Activated T-cell treated with anti-CD3 and anti-CD28 coated beads, Interleukin-2, amount 50 U/mL, for 72 hours (primary cell): ENCODE data around the gene TBC1D3E. TPM values are rescaled to one million over a fixed set of nuclear protein-coding genes. Genes with fewer than 3 reads are reported as not detected.
"Not testable (repeated sequence)": the region's sequence is repeated elsewhere in the genome, so short reads cannot be mapped to it uniquely, and the experiment has no call there.

ENCODE experiments used
- ATAC-seq, 2 donors: fragments of 150-1000 bp; cut with Tn5 transposase; replicated peaks in 1 of 2; 2 replicates each; pipeline ENCODE4 v1.10.0; 2021; ENCODE audit warnings: moderate library complexity in 2 of 2, mild to moderate bottlenecking in 1 of 2
- DNase-seq, 2 donors: peaks; one replicate each; pipeline ENCODE4 v3.0.0; 2021 to 2022; ENCODE audit warnings: mixed read lengths in 1 of 2
- H3K27ac Mint-ChIP-seq: one replicate; pipeline ENCODE4 v1.8.0; 2022; ENCODE audit warnings: mild to moderate bottlenecking, moderate library complexity, mixed read lengths
- H3K27me3 Mint-ChIP-seq: one replicate; pipeline ENCODE4 v1.8.0; 2022; ENCODE audit warnings: low read depth, mixed read lengths
- H3K36me3 Mint-ChIP-seq, 2 donors: one replicate each; pipeline ENCODE4 v1.8.0; 2022; ENCODE audit warnings: mixed read lengths in 2 of 2, mild to moderate bottlenecking in 1 of 2; ENCODE audit not compliant: insufficient read depth in 2 of 2
- H3K4me1 Mint-ChIP-seq: one replicate; pipeline ENCODE4 v1.8.0; 2022; ENCODE audit warnings: low read depth, mixed read lengths
- H3K4me3 Mint-ChIP-seq, 2 donors: one replicate each; pipeline ENCODE4 v1.8.0; 2022; ENCODE audit warnings: mild to moderate bottlenecking in 2 of 2, mixed read lengths in 2 of 2, moderate library complexity in 2 of 2
- H3K9me3 Mint-ChIP-seq, 2 donors: one replicate each; pipeline ENCODE4 v1.8.0; 2022; ENCODE audit warnings: mixed read lengths in 2 of 2
- total RNA-seq, 2 donors: library from RNA; stranded (reverse); gene quantifications; one replicate each; pipeline ENCODE4 v1.2.3, GENCODE V29; 2022

The TBC1D3E gene
- not detected for total RNA-seq

GRCh38 chr17:38127651-38128050 is at the start of gene TBC1D3E:
TSS of gene TBC1D3E (plus strand) at chr17:38127951. CDS start at chr17:38129496, 1,545 bp downstream.
- not testable (repeated sequence) for H3K9me3 Mint-ChIP-seq, H3K4me1 Mint-ChIP-seq, H3K36me3 Mint-ChIP-seq, H3K27ac Mint-ChIP-seq, DNase-seq, H3K27me3 Mint-ChIP-seq, H3K4me3 Mint-ChIP-seq, ATAC-seq

- not testable (repeated sequence) for H3K9me3 Mint-ChIP-seq, H3K4me3 Mint-ChIP-seq, H3K36me3 Mint-ChIP-seq, H3K4me1 Mint-ChIP-seq, H3K27me3 Mint-ChIP-seq, DNase-seq, H3K27ac Mint-ChIP-seq
- ATAC-seq = peak in 1 of 2 donors; percentile 49
These were observed 40.4 kb upstream of the TBC1D3E start for GRCh38 chr17:38087344-38087743.

- not testable (repeated sequence) for H3K9me3 Mint-ChIP-seq, ATAC-seq, H3K4me3 Mint-ChIP-seq, H3K27me3 Mint-ChIP-seq, H3K27ac Mint-ChIP-seq, DNase-seq, H3K4me1 Mint-ChIP-seq, H3K36me3 Mint-ChIP-seq
These were observed 39.6 kb upstream of the TBC1D3E start for GRCh38 chr17:38088120-38088519.

- not testable (repeated sequence) for H3K27me3 Mint-ChIP-seq, H3K9me3 Mint-ChIP-seq, H3K36me3 Mint-ChIP-seq, H3K4me3 Mint-ChIP-seq, ATAC-seq, H3K4me1 Mint-ChIP-seq, H3K27ac Mint-ChIP-seq, DNase-seq
These were observed 33.6 kb upstream of the TBC1D3E start for GRCh38 chr17:38094059-38094694.

GRCh38 chr17:38099262-38099661 is 28.5 kb upstream of the TBC1D3E start:
- not testable (repeated sequence) for H3K4me3 Mint-ChIP-seq, H3K27me3 Mint-ChIP-seq, H3K9me3 Mint-ChIP-seq, H3K27ac Mint-ChIP-seq, H3K4me1 Mint-ChIP-seq, H3K36me3 Mint-ChIP-seq, DNase-seq
- peak in 1 of 2 donors; percentile 54 for ATAC-seq

- H3K4me1 Mint-ChIP-seq, H3K27ac Mint-ChIP-seq, H3K36me3 Mint-ChIP-seq, H3K9me3 Mint-ChIP-seq, DNase-seq, H3K27me3 Mint-ChIP-seq, ATAC-seq, H3K4me3 Mint-ChIP-seq: not testable (repeated sequence)
These were observed 7.9 kb upstream of the TBC1D3E start for GRCh38 chr17:38119829-38120228.

GRCh38 chr17:38134860-38135259 is 7.1 kb downstream of the TBC1D3E start:
- not testable (repeated sequence) for H3K36me3 Mint-ChIP-seq, ATAC-seq, H3K4me3 Mint-ChIP-seq, DNase-seq, H3K4me1 Mint-ChIP-seq, H3K9me3 Mint-ChIP-seq, H3K27ac Mint-ChIP-seq, H3K27me3 Mint-ChIP-seq

Other genes starting within 250 kb of the TBC1D3E start
- gene TBC1D3K, start 203.5 kb upstream of the TBC1D3E start, total RNA-seq = not detected
- 10 to 100 TPM; 23.7 to 26.1 TPM for gene TBC1D3L, start 138.9 kb upstream of the TBC1D3E start, total RNA-seq
- gene TBC1D3D, start 124.0 kb upstream of the TBC1D3E start, total RNA-seq = 10 to 100 TPM in 1 of 2 donors, 1 to 10 TPM in 1; 3.1 to 16.9 TPM
- 10 to 100 TPM in 1 of 2 donors, 1 to 10 TPM in 1; 4.7 to 10.3 TPM for gene TBC1D3C, start 59.3 kb upstream of the TBC1D3E start, total RNA-seq
- not detected for gene TBC1D3, start 64.6 kb downstream of the TBC1D3E start, total RNA-seq
- 10 to 100 TPM; 54.9 to 67.1 TPM for gene MRPL45, start 169.2 kb downstream of the TBC1D3E start, total RNA-seq
- under 1 TPM; 0.09 to 0.60 TPM for gene GPR179, start 216.0 kb downstream of the TBC1D3E start, total RNA-seq
- 10 to 100 TPM; 35.7 to 44.7 TPM for gene SOCS7, start 223.9 kb downstream of the TBC1D3E start, total RNA-seq